SK-N-SH treated with all-trans-retinoic acid at 6 μM for 48 hours (cell line): ENCODE measurements around the gene MSN.

Experiments used
- ATAC-seq: fragments of 200-7000 bp; cut with Tn5 transposase; 3 replicates; pipeline ENCODE4 v1.9.1; 2020; ENCODE audit warnings: mild to moderate bottlenecking, moderate library complexity
- BACH2 ChIP-seq: fragments of 250-450 bp; sonication (Bioruptor Pico); IDR thresholded peaks from 2 replicates; pipeline ENCODE4 v1.9.0; 2021; ENCODE audit warnings: mild to moderate bottlenecking, borderline replicate concordance
- CSDC2 ChIP-seq: fragments of 250-450 bp; sonication (Bioruptor Pico); IDR thresholded peaks from 2 replicates; pipeline ENCODE4 v1.5.0; 2020; ENCODE audit warnings: mild to moderate bottlenecking, moderate library complexity
- ESRRG ChIP-seq: fragments of 250-450 bp; sonication (Bioruptor Pico); IDR thresholded peaks from 2 replicates; pipeline ENCODE4 v1.6.1; 2021; ENCODE audit warnings: mild to moderate bottlenecking
- GLIS3 ChIP-seq: fragments of 250-450 bp; sonication (Bioruptor Pico); IDR thresholded peaks from 2 replicates; pipeline ENCODE4 v1.5.0; 2020; ENCODE audit warnings: mild to moderate bottlenecking, moderate library complexity
- ISL1 ChIP-seq: fragments of 250-450 bp; sonication (Bioruptor Pico); IDR thresholded peaks from 2 replicates; pipeline ENCODE4 v2.1.2; 2022; ENCODE audit warnings: mild to moderate bottlenecking, moderate library complexity
- OSR1 ChIP-seq: fragments of 250-450 bp; sonication (Bioruptor Pico); IDR thresholded peaks from 2 replicates; pipeline ENCODE4 v1.8.0; 2022; ENCODE audit warnings: moderate library complexity, mild to moderate bottlenecking, inconsistent platforms
- RARB ChIP-seq: fragments of 250-450 bp; sonication (Bioruptor Pico); IDR thresholded peaks from 2 replicates; pipeline ENCODE4 v1.8.0; 2021; ENCODE audit warnings: mild to moderate bottlenecking, moderate library complexity
- SNAI2 ChIP-seq: fragments of 250-450 bp; sonication (Bioruptor Pico); IDR thresholded peaks from 2 replicates; pipeline ENCODE4 v1.5.0; 2020; ENCODE audit warnings: mild to moderate bottlenecking, moderate library complexity
- TCF4 ChIP-seq: fragments of 250-450 bp; sonication (Bioruptor Pico); IDR thresholded peaks from 2 replicates; pipeline ENCODE4 v1.8.0; 2021; ENCODE audit warnings: mild to moderate bottlenecking, moderate library complexity, borderline replicate concordance
- TOX ChIP-seq: fragments of 250-450 bp; sonication (Bioruptor Pico); IDR thresholded peaks from 2 replicates; pipeline ENCODE4 v1.8.0; 2021; ENCODE audit warnings: mild to moderate bottlenecking, moderate library complexity, borderline replicate concordance
- ZC3H10 ChIP-seq: fragments of 250-450 bp; sonication (Bioruptor Pico); IDR thresholded peaks from 2 replicates; pipeline ENCODE4 v1.5.1; 2021; ENCODE audit warnings: mild to moderate bottlenecking, moderate library complexity
- ZFP3 ChIP-seq: fragments of 250-450 bp; sonication (Bioruptor Pico); IDR thresholded peaks from 2 replicates; pipeline ENCODE4 v1.5.0; 2020; ENCODE audit warnings: mild to moderate bottlenecking, moderate library complexity
- ZNF565 ChIP-seq: fragments of 450-650 bp; formaldehyde crosslinking; conservative IDR thresholded peaks from 2 replicates; pipeline ENCODE4 v1.5.0; 2020; ENCODE audit warnings: low read depth, mild to moderate bottlenecking, moderate library complexity
- ZNF70 ChIP-seq: fragments of 450-650 bp; formaldehyde crosslinking; IDR thresholded peaks from 2 replicates; pipeline ENCODE4 v1.5.0; 2020; ENCODE audit warnings: mild to moderate bottlenecking, moderate library complexity
- TF ChIP-seq, protein P1 (sequence below): fragments of 250-450 bp; sonication (Bioruptor Pico); IDR thresholded peaks from 2 replicates; pipeline ENCODE4 v1.5.1; 2020; ENCODE audit warnings: low read depth, mild to moderate bottlenecking, moderate library complexity
- TF ChIP-seq, protein P2 (sequence below): fragments of 250-450 bp; sonication (Bioruptor Pico); IDR thresholded peaks from 2 replicates; pipeline ENCODE4 v1.5.1; 2021; ENCODE audit warnings: mild to moderate bottlenecking, moderate library complexity
- TF ChIP-seq, protein P3 (sequence below): fragments of 250-450 bp; sonication (Bioruptor Pico); IDR thresholded peaks from 2 replicates; pipeline ENCODE4 v1.8.0; 2020; ENCODE audit warnings: mild to moderate bottlenecking, moderate library complexity, borderline replicate concordance
- TF ChIP-seq, protein P4 (sequence below): fragments of 250-450 bp; sonication (Bioruptor Pico); IDR thresholded peaks from 2 replicates; pipeline ENCODE4 v1.8.0; 2021; ENCODE audit warnings: low read depth, mild to moderate bottlenecking, moderate library complexity, borderline replicate concordance

Gene MSN

DNA sequence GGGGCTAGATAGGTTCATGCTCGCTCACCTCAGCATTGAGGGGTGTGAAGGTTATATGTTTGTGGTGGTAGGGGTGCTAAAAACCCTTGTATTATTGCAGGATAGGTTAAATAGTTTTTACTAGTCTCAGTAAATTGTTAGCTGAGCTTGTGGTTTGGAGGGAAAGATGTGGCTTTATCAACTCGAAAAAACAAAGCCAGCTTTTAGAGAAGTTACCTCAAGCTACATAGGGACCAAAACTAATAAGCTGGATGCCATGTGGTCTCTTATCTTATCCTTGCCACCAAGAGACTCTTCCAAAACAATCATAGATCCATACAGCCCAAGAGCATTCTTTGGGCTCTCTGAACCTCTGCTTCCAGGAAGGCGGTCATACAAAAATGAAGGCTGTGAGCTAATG, 29.2 kb downstream of the MSN start:
- TF ChIP-seq GLIS3 (no peak), ESRRG (CRISPR knock-in tag) (no peak), ZNF70 (CRISPR knock-in tag) (no peak), RARB (CRISPR knock-in tag) (no peak), TOX (CRISPR knock-in tag) (no peak), CSDC2 (CRISPR knock-in tag) (no peak), SNAI2 (CRISPR knock-in tag) (no peak), ZC3H10 (CRISPR knock-in tag) (no peak)
- TF ChIP-seq, protein P1, sequence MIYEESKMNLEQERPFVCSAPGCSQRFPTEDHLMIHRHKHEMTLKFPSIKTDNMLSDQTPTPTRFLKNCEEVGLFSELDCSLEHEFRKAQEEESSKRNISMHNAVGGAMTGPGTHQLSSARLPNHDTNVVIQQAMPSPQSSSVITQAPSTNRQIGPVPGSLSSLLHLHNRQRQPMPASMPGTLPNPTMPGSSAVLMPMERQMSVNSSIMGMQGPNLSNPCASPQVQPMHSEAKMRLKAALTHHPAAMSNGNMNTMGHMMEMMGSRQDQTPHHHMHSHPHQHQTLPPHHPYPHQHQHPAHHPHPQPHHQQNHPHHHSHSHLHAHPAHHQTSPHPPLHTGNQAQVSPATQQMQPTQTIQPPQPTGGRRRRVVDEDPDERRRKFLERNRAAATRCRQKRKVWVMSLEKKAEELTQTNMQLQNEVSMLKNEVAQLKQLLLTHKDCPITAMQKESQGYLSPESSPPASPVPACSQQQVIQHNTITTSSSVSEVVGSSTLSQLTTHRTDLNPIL = no peak
- TF ChIP-seq, protein P2, sequence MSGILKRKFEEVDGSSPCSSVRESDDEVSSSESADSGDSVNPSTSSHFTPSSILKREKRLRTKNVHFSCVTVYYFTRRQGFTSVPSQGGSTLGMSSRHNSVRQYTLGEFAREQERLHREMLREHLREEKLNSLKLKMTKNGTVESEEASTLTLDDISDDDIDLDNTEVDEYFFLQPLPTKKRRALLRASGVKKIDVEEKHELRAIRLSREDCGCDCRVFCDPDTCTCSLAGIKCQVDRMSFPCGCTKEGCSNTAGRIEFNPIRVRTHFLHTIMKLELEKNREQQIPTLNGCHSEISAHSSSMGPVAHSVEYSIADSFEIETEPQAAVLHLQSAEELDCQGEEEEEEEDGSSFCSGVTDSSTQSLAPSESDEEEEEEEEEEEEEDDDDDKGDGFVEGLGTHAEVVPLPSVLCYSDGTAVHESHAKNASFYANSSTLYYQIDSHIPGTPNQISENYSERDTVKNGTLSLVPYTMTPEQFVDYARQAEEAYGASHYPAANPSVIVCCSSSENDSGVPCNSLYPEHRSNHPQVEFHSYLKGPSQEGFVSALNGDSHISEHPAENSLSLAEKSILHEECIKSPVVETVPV (CRISPR knock-in tag) = no peak
- 0 out of 3 replicates have a peak, but pooled peaks have one; percentile 8 for ATAC-seq

DNA sequence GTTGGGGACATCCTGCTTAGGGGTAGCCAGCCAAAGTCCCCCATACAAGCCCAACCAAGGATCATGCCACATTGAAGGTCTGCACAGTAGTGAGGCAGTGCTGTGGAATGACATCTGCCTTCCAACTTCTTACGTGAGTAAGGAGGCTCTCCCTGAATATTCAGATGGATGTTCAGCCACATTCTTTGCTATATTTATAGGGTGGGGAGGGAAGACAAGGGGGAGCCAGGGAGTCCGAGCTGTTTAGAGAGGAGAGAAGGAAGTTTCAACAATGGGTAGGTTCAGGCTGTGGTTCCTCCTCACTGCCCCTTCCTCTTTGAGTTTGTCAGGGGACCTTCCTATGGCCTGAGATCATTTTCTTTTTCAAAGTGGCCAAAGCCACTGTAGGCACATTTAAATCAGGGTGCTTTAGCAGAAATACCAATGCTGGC, 29.8 kb downstream of the MSN start:
- TF ChIP-seq TCF4 (CRISPR knock-in tag) (no peak), ZFP3 (CRISPR knock-in tag) (no peak), ZNF565 (CRISPR knock-in tag) (no peak), OSR1 (no peak), GLIS3 (no peak), BACH2 (no peak), RARB (CRISPR knock-in tag) (no peak), TOX (CRISPR knock-in tag) (no peak), ZC3H10 (CRISPR knock-in tag) (no peak), ISL1 (CRISPR knock-in tag) (no peak), ESRRG (CRISPR knock-in tag) (no peak)
- TF ChIP-seq, protein P3, sequence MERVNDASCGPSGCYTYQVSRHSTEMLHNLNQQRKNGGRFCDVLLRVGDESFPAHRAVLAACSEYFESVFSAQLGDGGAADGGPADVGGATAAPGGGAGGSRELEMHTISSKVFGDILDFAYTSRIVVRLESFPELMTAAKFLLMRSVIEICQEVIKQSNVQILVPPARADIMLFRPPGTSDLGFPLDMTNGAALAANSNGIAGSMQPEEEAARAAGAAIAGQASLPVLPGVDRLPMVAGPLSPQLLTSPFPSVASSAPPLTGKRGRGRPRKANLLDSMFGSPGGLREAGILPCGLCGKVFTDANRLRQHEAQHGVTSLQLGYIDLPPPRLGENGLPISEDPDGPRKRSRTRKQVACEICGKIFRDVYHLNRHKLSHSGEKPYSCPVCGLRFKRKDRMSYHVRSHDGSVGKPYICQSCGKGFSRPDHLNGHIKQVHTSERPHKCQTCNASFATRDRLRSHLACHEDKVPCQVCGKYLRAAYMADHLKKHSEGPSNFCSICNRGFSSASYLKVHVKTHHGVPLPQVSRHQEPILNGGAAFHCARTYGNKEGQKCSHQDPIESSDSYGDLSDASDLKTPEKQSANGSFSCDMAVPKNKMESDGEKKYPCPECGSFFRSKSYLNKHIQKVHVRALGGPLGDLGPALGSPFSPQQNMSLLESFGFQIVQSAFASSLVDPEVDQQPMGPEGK (CRISPR knock-in tag) = no peak
- TF ChIP-seq, protein P4, sequence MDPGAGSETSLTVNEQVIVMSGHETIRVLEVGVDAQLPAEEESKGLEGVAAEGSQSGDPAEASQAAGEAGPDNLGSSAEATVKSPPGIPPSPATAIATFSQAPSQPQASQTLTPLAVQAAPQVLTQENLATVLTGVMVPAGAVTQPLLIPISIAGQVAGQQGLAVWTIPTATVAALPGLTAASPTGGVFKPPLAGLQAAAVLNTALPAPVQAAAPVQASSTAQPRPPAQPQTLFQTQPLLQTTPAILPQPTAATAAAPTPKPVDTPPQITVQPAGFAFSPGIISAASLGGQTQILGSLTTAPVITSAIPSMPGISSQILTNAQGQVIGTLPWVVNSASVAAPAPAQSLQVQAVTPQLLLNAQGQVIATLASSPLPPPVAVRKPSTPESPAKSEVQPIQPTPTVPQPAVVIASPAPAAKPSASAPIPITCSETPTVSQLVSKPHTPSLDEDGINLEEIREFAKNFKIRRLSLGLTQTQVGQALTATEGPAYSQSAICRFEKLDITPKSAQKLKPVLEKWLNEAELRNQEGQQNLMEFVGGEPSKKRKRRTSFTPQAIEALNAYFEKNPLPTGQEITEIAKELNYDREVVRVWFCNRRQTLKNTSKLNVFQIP (CRISPR knock-in tag) = no peak
- TF ChIP-seq, protein P2 (CRISPR knock-in tag) = no peak
- peak; percentile 80 for ATAC-seq

DNA sequence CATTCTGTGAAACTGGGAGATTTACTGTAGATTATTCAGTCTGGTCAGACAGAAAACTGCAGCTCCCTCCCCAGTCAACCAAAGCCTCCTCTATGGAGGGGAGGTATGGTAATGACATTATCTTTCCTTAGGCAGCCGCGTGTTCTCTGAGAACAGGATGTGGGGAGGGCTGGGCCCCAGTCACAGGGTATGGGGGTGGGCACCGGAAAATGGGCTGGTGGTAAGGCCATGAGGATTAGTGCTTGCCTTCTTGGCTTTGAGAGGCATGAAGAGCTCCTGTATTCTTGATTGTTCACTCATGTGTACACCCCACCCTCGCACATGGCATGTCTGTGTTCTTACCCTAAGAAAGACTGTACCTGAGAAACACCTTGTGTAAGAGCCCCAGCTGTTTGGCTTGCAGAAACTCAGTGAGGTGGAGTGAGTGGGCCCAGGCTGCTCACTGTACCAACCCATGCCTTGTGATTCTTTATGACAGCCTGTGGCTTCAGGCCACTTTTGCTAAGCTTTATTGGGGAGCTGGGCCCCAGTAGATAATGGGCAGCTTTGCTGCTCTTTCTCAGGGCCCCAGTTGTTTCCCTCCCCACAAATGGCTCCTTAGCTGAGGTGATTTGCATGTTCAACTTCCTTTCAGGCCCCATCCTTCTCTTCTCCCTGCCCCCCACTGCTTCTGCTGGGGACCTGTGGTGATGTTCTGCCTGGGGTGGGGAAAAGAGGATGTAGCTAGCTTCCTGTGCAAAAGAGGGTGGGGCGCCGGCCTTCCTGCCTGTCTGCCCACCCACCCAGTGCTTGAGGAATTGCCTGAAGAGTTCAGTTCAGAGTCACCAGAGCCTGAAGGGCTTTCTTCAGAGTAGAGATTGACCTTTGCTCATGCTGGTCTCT, 30.7 kb downstream of the MSN start:
- peak; percentile 52 for ATAC-seq
- TF ChIP-seq ZNF565 (CRISPR knock-in tag) = no peak
- TF ChIP-seq, protein P4 (CRISPR knock-in tag) = no peak
- TF ChIP-seq ISL1 (CRISPR knock-in tag) = no peak
